Measurements from ENCODE around the gene RELA. TPM values are rescaled to one million over a fixed set of nuclear protein-coding genes. Genes with fewer than 3 reads are reported as not detected.

RELA gene
- total and polyA plus RNA-seq, 2 experiments from 2014 or later = 18.5 to 22.8 TPM

- H3K4me3 ChIP-seq = no peak overlapping the region
- no peaks in the 10 kb centered on the region; the same call in 1 of the 2 replicates for H3K36me3 ChIP-seq (ENCODE audit: insufficient read depth)
- TF ChIP-seq ZNF114 (CRISPR knock-in tag; IDR thresholded peaks at IDR 0.05) (no peak), ZNF462 (CRISPR knock-in tag; IDR thresholded peaks at IDR 0.05) (no peak), POLR2AphosphoS5 (IDR thresholded peaks at IDR 0.05; ENCODE audit: low read depth) (no peak), STAT1 (IDR thresholded peaks at IDR 0.05; ENCODE audit: unreplicated experiment) (no peak), CREB1 (CRISPR knock-in tag; IDR thresholded peaks at IDR 0.05; ENCODE audit: low read depth) (no peak), ETS1 (IDR thresholded peaks at IDR 0.05) (no peak), EZH2phosphoT487 (IDR thresholded peaks at IDR 0.05; ENCODE audit: unreplicated experiment) (no peak), CTCF (conservative IDR thresholded peaks at IDR 0.05; ENCODE audit: low read depth in 2 of 2) (no peak), ZNF331 (CRISPR knock-in tag; IDR thresholded peaks at IDR 0.05; ENCODE audit: low read depth) (no peak), NANOG (IDR thresholded peaks at IDR 0.05; ENCODE audit: borderline replicate concordance) (no peak), JUNB (IDR thresholded peaks at IDR 0.05; ENCODE audit: unreplicated experiment) (no peak), REST (IDR thresholded peaks at IDR 0.05; ENCODE audit: unreplicated experiment) (no peak), EZH2 (IDR thresholded peaks at IDR 0.05; ENCODE audit: low read depth, unreplicated experiment) (no peak)
- H4K20me1 ChIP-seq (replicated peaks; ENCODE audit: insufficient read depth) = peaks cover 14% of the 10 kb centered on the region
- Mint-ChIP-seq H3K36me3 (ENCODE audit: low read depth) (peaks cover 28% of the 10 kb centered on the region), H3K9me3 (no peaks in the 10 kb centered on the region; the same call in 2 of the 3 replicates), H3K4me3 (0 out of 3 replicates have a peak overlapping the region, but pooled peaks have one; percentile 94), H3K27me3 (ENCODE audit: insufficient read depth, low read depth, poor library complexity) (peaks cover 20% of the 10 kb centered on the region), H3K4me1 (peaks cover 8% of the 10 kb centered on the region), H3K27ac (no peak overlapping the region)
- H3F3A ChIP-seq (replicated peaks; ENCODE audit: low read depth) = peaks cover 3% of the 10 kb centered on the region
- H3K4me2 ChIP-seq = no peak overlapping the region
- H3K4me1 ChIP-seq (ENCODE audit: insufficient read depth) = peaks cover 6% of the 10 kb centered on the region; the same call in 1 of the 2 replicates
- no peak for ATAC-seq
- no peaks in the 10 kb centered on the region for H3K9me2 ChIP-seq (ENCODE audit: insufficient read depth)
- no peak for DNase-seq (ENCODE audit: low spot score)
- peaks cover 17% of the 10 kb centered on the region for H3K79me2 ChIP-seq (replicated peaks; ENCODE audit: insufficient read depth)
- H2AFZ ChIP-seq = no peak overlapping the region
- no peak overlapping the region for H3K27ac ChIP-seq (ENCODE audit: low read depth)
- no peaks in the 10 kb centered on the region for H3K27me3 ChIP-seq (ENCODE audit: insufficient read depth)
These were observed 44.5 kb downstream of the RELA start for GRCh38 chr11:65617990-65618751.
